Esophagus squamous epithelium (tissue), 5 donors: ENCODE results near the gene FETUB. TPM values are rescaled to one million over a fixed set of nuclear protein-coding genes. Genes with fewer than 3 reads are reported as not detected.
"Not testable (repeated sequence)": the region's sequence is repeated elsewhere in the genome, so short reads cannot be mapped to it uniquely, and the experiment has no call there.

Experiments used
- DNase-seq: peaks from one replicate; lab custom pipeline; 2025; lab: John Stamatoyannopoulos, UW
- H3K27ac ChIP-seq, 4 donors: fragments of 200-600 bp; sonication (generic); one replicate each; pipeline ENCODE4 v1.5.1; 2016 to 2019; ENCODE audit warnings: mild to moderate bottlenecking in 1 of 4
- H3K27me3 ChIP-seq, 4 donors: fragments of 200-600 bp; sonication (generic); 1 replicate in 3 of 4; 2 replicates in 1 of 4; pipeline versions ENCODE4 v1.5.1 to v1.6.0; 2017 to 2021; ENCODE audit warnings: antibody characterized with exemption in 1 of 4
- H3K36me3 ChIP-seq, 3 donors: fragments of 200-600 bp; sonication (generic); one replicate each; pipeline ENCODE4 v1.5.1; 2016 to 2019
- H3K4me1 ChIP-seq, 3 donors: fragments of 200-600 bp; sonication (generic); one replicate each; pipeline ENCODE4 v1.5.1; 2017 to 2019
- H3K4me3 ChIP-seq, 4 donors: fragments of 200-600 bp; sonication (generic); 1 replicate in 3 of 4; 2 replicates in 1 of 4; pipeline ENCODE4 v1.5.1; 2016 to 2019; ENCODE audit warnings: mild to moderate bottlenecking in 2 of 4, moderate library complexity in 1 of 4
- H3K9me3 ChIP-seq, 3 donors: fragments of 200-600 bp; sonication (generic); one replicate each; pipeline ENCODE4 v1.5.1; 2016 to 2019
- CTCF ChIP-seq, 6 experiments: fragments of 450-650 bp in 4 of 6; fragments of 200-600 bp in 2 of 6; sonication (generic) in 2 of 6; IDR thresholded peaks; one replicate each; pipeline ENCODE4 v1.5.1; 2016 to 2019; ENCODE audit warnings: antibody characterized with exemption in 6 of 6, mild to moderate bottlenecking in 4 of 6, moderate library complexity in 4 of 6
- POLR2A ChIP-seq, 4 donors: fragments of 450-650 bp; IDR thresholded peaks; one replicate each; pipeline ENCODE4 v1.6.1; 2017; ENCODE audit warnings: antibody characterized with exemption in 4 of 4, mild to moderate bottlenecking in 4 of 4, moderate library complexity in 3 of 4
- WGBS, 2 donors: methylation state at CpG; one replicate each; pipeline ENCODE4 v1.1.5; 2018; 5-methylcytosine and 5-hydroxymethylcytosine counted together
- intact Hi-C: fragments of 100-400 bp; cut with DNase I; formaldehyde crosslinking; loops from one replicate; pipeline ENCODE4 v1.15.0; 2022
- total RNA-seq, 4 donors: library from RNA; depleted of rRNA; stranded (reverse); fragments of >200 nt; gene quantifications; one replicate each; pipeline ENCODE4 v1.1.0, GENCODE V29; 2016
- donor health status: DM: yes; HTN: yes; CAD: no.

The FETUB gene
- total RNA-seq, 4 donors from 2014 or later: 0.26 to 23.3 (median 5.0) TPM

- no peak for TF ChIP-seq CTCF (IDR thresholded peaks at IDR 0.05)
- no peak for TF ChIP-seq POLR2A (IDR thresholded peaks at IDR 0.05)
- intact Hi-C loops: no loop called here
- no peaks in the 10 kb centered on the region for H3K9me3 ChIP-seq
- no peaks in the 10 kb centered on the region for H3K36me3 ChIP-seq
- WGBS, 2 donors: 44 to 75% methylated on average over 1 of the region's 1 CpG
- H3K4me1 ChIP-seq: peaks cover 0 to 8% (median 0%) of the 10 kb centered on the region in 3 donors
- DNase-seq: no peak
- peaks cover 0 to 5% (median 0%) of the 10 kb centered on the region in 4 donors for H3K27me3 ChIP-seq
- H3K4me3 ChIP-seq: no peak overlapping the region
- no peak overlapping the region for H3K27ac ChIP-seq
Measured at GRCh38 chr3:186679151-186679550, 39.0 kb downstream of the FETUB start.

- intact Hi-C loops: no loop called here
- Histone ChIP-seq H3K27me3 (peaks cover 0 to 4% (median 0%) of the 10 kb centered on the region in 4 donors), H3K27ac (peak overlapping the region in 1 of 4 donors; percentile 36), H3K4me3 (no peak overlapping the region), H3K36me3 (no peaks in the 10 kb centered on the region), H3K4me1 (peaks cover 0 to 8% (median 0%) of the 10 kb centered on the region in 3 donors), H3K9me3 (peaks cover 0 to 12% (median 0%) of the 10 kb centered on the region in 3 donors)
- WGBS, 2 donors: 86 to 100% methylated on average over 1 of the region's 1 CpG
- no peak for DNase-seq
- TF ChIP-seq CTCF (IDR thresholded peaks at IDR 0.05) (no peak), POLR2A (IDR thresholded peaks at IDR 0.05) (no peak)
Measured at GRCh38 chr3:186680869-186681268, 40.7 kb downstream of the FETUB start.

- DNase-seq: no peak
Measured at GRCh38 chr3:186682812-186683211, 42.6 kb downstream of the FETUB start.

GRCh38 chr3:186683979-186684378 is 43.8 kb downstream of the FETUB start:
- Histone ChIP-seq H3K27me3 (peaks cover 0 to 8% (median 0%) of the 10 kb centered on the region in 4 donors), H3K4me1 (peaks cover 0 to 8% (median 0%) of the 10 kb centered on the region in 3 donors), H3K27ac (no peak overlapping the region), H3K4me3 (no peak overlapping the region), H3K9me3 (peaks cover 0 to 12% (median 0%) of the 10 kb centered on the region in 3 donors), H3K36me3 (no peaks in the 10 kb centered on the region)
- intact Hi-C loops: no loop called here
- WGBS, 2 donors: 13 to 25% methylated on average over 1 to 3 of the region's 3 CpGs
- TF ChIP-seq POLR2A (IDR thresholded peaks at IDR 0.05) (no peak), CTCF (IDR thresholded peaks at IDR 0.05) (no peak)
- DNase-seq: no peak

More at GRCh38 chr3:186682812-186683211, 42.6 kb downstream of the FETUB start:
- Histone ChIP-seq H3K27me3 (peaks cover 0 to 8% (median 0%) of the 10 kb centered on the region in 4 donors), H3K4me1 (peaks cover 0 to 8% (median 0%) of the 10 kb centered on the region in 3 donors), H3K4me3 (no peak overlapping the region), H3K27ac (no peak overlapping the region), H3K36me3 (no peaks in the 10 kb centered on the region), H3K9me3 (peaks cover 0 to 12% (median 0%) of the 10 kb centered on the region in 3 donors)
- TF ChIP-seq POLR2A (IDR thresholded peaks at IDR 0.05) (no peak), CTCF (IDR thresholded peaks at IDR 0.05) (no peak)
- 75 to 83% methylated on average over 2 to 3 of the region's 3 CpGs for WGBS, 2 donors
- intact Hi-C loops: no loop called here

GRCh38 chr3:186686475-186686874 is 46.3 kb downstream of the FETUB start:
- H3K27me3 ChIP-seq, H3K4me1 ChIP-seq, H3K36me3 ChIP-seq, H3K4me3 ChIP-seq, intact Hi-C loops, H3K27ac ChIP-seq, DNase-seq: not testable (repeated sequence)
- H3K9me3 ChIP-seq: peaks cover 0 to 12% (median 0%) of the 10 kb centered on the region in 3 donors
- WGBS, 2 donors: 55 to 85% methylated on average over 2 of the region's 2 CpGs
